HEK293 (cell line): Measurements from ENCODE around the gene STAB2.

ENCODE experiments used
- CTCF ChIA-PET: fragments of 350-600 bp; formaldehyde crosslinking; extraction: SDS; loops from one replicate; lab custom pipeline; 2021; ENCODE audit warnings: antibody characterized with exemption; lab: Yijun Ruan, JAX
- POLR2A ChIA-PET: fragments of 300-600 bp; formaldehyde crosslinking; extraction: SDS; loops from one replicate; lab custom pipeline; 2020; ENCODE audit warnings: antibody characterized with exemption, inconsistent platforms; lab: Yijun Ruan, JAX
- H3K27ac ChIP-seq: fragments of 200-500 bp; sonication (Bioruptor generic); 2 replicates; pipeline ENCODE4 v1.5.1; 2014; ENCODE audit warnings: low read depth, low read length, control low read depth, inconsistent platforms; ENCODE audit errors: extremely low read depth
- H3K36me3 ChIP-seq, 2 experiments: fragments of 200-500 bp in 1 of 2; sonication (Bioruptor generic) in 1 of 2; 1 replicate in 1 of 2; 2 replicates in 1 of 2; pipeline ENCODE4 v1.5.1; 2014 to 2017; ENCODE audit warnings: inconsistent platforms in 2 of 2, low read length in 2 of 2; ENCODE audit not compliant: control insufficient read depth in 2 of 2, insufficient read depth in 1 of 2
- H3K4me1 ChIP-seq: fragments of 200-500 bp; sonication (Bioruptor generic); 2 replicates; pipeline ENCODE4 v1.5.1; 2014; ENCODE audit warnings: mild to moderate bottlenecking, low read length, inconsistent platforms; ENCODE audit not compliant: control insufficient read depth, insufficient read depth
- H3K4me3 ChIP-seq: 2 replicates; pipeline ENCODE4 v1.5.1; 2011; ENCODE audit warnings: low read depth, mild to moderate bottlenecking, control low read depth, low read length, moderate library complexity
- H3K9me3 ChIP-seq: fragments of 200-500 bp; sonication (Bioruptor generic); 2 replicates; pipeline ENCODE4 v1.5.1; 2014; ENCODE audit warnings: low read depth, low read length, inconsistent platforms; ENCODE audit not compliant: control insufficient read depth, insufficient read depth
- FEZF1 ChIP-seq: fragments of 450-650 bp; formaldehyde crosslinking; IDR thresholded peaks from 2 replicates; pipeline ENCODE4 v1.5.1; 2016; ENCODE audit warnings: missing biosample characterization, missing genetic modification characterization
- GLIS1 ChIP-seq: fragments of 450-650 bp; formaldehyde crosslinking; IDR thresholded peaks from 2 replicates; pipeline ENCODE4 v1.5.1; 2016; ENCODE audit warnings: missing biosample characterization, missing genetic modification characterization
- MYNN ChIP-seq: fragments of 450-650 bp; formaldehyde crosslinking; IDR thresholded peaks from 2 replicates; pipeline ENCODE4 v1.5.1; 2016; ENCODE audit warnings: missing biosample characterization, missing genetic modification characterization, borderline replicate concordance
- SETDB1 ChIP-seq: IDR thresholded peaks from one replicate; pipeline ENCODE4 v1.6.1; 2017; ENCODE audit warnings: mild to moderate bottlenecking, low read length, moderate library complexity, mixed read lengths; ENCODE audit not compliant: insufficient read length
- YY2 ChIP-seq: fragments of 450-650 bp; formaldehyde crosslinking; IDR thresholded peaks from 2 replicates; pipeline ENCODE4 v1.5.1; 2016; ENCODE audit warnings: missing biosample characterization, missing genetic modification characterization
- ZBTB17 ChIP-seq: fragments of 450-650 bp; formaldehyde crosslinking; IDR thresholded peaks from 2 replicates; pipeline ENCODE4 v1.5.1; 2016; ENCODE audit warnings: missing biosample characterization, missing genetic modification characterization
- ZBTB7A ChIP-seq: fragments of 450-650 bp; formaldehyde crosslinking; IDR thresholded peaks from 2 replicates; pipeline ENCODE4 v1.5.1; 2016; ENCODE audit warnings: low read depth, missing biosample characterization, missing genetic modification characterization
- ZNF221 ChIP-seq: fragments of 450-650 bp; formaldehyde crosslinking; IDR thresholded peaks from 2 replicates; pipeline ENCODE4 v1.5.1; 2017; ENCODE audit warnings: missing biosample characterization, missing genetic modification characterization, borderline replicate concordance
- ZNF239 ChIP-seq: fragments of 450-650 bp; formaldehyde crosslinking; IDR thresholded peaks from 2 replicates; pipeline ENCODE4 v1.5.1; 2016; ENCODE audit warnings: missing biosample characterization, missing genetic modification characterization
- ZNF510 ChIP-seq: fragments of 450-650 bp; formaldehyde crosslinking; IDR thresholded peaks from 2 replicates; pipeline ENCODE4 v1.5.1; 2018; ENCODE audit warnings: mild to moderate bottlenecking, missing genetic modification characterization, missing biosample characterization; ENCODE audit not compliant: insufficient replicate concordance
- ZNF660 ChIP-seq: fragments of 450-650 bp; IDR thresholded peaks from 2 replicates; pipeline ENCODE4 v1.5.1; 2018; ENCODE audit warnings: missing biosample characterization, mild to moderate bottlenecking, missing genetic modification characterization
- ZNF664 ChIP-seq: fragments of 450-650 bp; formaldehyde crosslinking; IDR thresholded peaks from 2 replicates; pipeline ENCODE4 v1.5.1; 2016; ENCODE audit warnings: missing biosample characterization, missing genetic modification characterization
- ZNF677 ChIP-seq: fragments of 450-650 bp; IDR thresholded peaks from 2 replicates; pipeline ENCODE4 v1.5.0; 2018; ENCODE audit warnings: missing biosample characterization, mild to moderate bottlenecking, missing genetic modification characterization, moderate library complexity
- ZNF707 ChIP-seq: fragments of 450-650 bp; formaldehyde crosslinking; IDR thresholded peaks from 2 replicates; pipeline ENCODE4 v1.5.1; 2016; ENCODE audit warnings: missing biosample characterization, missing genetic modification characterization
- ZNF776 ChIP-seq: fragments of 450-650 bp; formaldehyde crosslinking; IDR thresholded peaks from 2 replicates; pipeline ENCODE4 v1.5.0; 2017; ENCODE audit warnings: missing biosample characterization, missing genetic modification characterization, borderline replicate concordance
- TF ChIP-seq, protein P1 (sequence below): fragments of 450-650 bp; formaldehyde crosslinking; conservative IDR thresholded peaks from 2 replicates; pipeline ENCODE4 v1.5.1; 2016; ENCODE audit warnings: low read depth, missing biosample characterization, missing genetic modification characterization
- TF ChIP-seq, protein P2 (sequence below): fragments of 450-650 bp; formaldehyde crosslinking; IDR thresholded peaks from 2 replicates; pipeline ENCODE4 v1.5.1; 2017; ENCODE audit warnings: missing biosample characterization, missing genetic modification characterization
- TF ChIP-seq, protein P3 (sequence below): fragments of 450-650 bp; formaldehyde crosslinking; IDR thresholded peaks from 2 replicates; pipeline ENCODE4 v1.5.1; 2016; ENCODE audit warnings: missing biosample characterization, missing genetic modification characterization
- TF ChIP-seq, protein P4 (sequence below): fragments of 450-650 bp; formaldehyde crosslinking; IDR thresholded peaks from 2 replicates; pipeline ENCODE4 v1.5.1; 2016; ENCODE audit warnings: missing biosample characterization, missing genetic modification characterization

The STAB2 gene

DNA sequence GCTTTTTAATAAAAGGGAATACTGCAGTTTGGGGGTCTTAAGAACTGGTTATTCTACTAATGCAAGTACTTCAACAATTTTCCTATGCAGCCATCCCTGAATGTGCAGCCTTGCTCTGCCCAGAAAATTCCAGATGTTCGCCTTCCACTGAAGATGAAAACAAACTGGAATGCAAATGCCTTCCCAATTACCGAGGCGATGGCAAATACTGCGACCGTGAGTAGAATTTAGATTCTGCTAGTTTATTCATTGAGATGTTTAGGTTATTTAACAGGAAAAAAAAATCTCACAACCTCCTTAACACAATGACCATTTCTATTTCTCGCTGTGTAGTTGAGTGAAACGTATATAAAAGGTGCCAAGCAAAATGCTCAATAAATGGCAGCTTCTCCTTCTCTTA is 49.9 kb downstream of the STAB2 start:
- ChIA-PET POLR2A (no interaction called here), CTCF (interaction anchor here (0.6 to 7.2 kb wide), 4 partner anchors 62 to 299 kb away, joined by 4 to 49 read pairs (median 4); no protein-coding TSS in a partner anchor)
- no peaks in the 10 kb centered on the region for H3K4me1 ChIP-seq
- H3K27ac ChIP-seq = no peak overlapping the region
- no peaks in the 10 kb centered on the region for H3K36me3 ChIP-seq
- no peaks in the 10 kb centered on the region for H3K9me3 ChIP-seq
- no peak for TF ChIP-seq ZNF664 (tag by site-specific recombination)
- TF ChIP-seq, protein P1, sequence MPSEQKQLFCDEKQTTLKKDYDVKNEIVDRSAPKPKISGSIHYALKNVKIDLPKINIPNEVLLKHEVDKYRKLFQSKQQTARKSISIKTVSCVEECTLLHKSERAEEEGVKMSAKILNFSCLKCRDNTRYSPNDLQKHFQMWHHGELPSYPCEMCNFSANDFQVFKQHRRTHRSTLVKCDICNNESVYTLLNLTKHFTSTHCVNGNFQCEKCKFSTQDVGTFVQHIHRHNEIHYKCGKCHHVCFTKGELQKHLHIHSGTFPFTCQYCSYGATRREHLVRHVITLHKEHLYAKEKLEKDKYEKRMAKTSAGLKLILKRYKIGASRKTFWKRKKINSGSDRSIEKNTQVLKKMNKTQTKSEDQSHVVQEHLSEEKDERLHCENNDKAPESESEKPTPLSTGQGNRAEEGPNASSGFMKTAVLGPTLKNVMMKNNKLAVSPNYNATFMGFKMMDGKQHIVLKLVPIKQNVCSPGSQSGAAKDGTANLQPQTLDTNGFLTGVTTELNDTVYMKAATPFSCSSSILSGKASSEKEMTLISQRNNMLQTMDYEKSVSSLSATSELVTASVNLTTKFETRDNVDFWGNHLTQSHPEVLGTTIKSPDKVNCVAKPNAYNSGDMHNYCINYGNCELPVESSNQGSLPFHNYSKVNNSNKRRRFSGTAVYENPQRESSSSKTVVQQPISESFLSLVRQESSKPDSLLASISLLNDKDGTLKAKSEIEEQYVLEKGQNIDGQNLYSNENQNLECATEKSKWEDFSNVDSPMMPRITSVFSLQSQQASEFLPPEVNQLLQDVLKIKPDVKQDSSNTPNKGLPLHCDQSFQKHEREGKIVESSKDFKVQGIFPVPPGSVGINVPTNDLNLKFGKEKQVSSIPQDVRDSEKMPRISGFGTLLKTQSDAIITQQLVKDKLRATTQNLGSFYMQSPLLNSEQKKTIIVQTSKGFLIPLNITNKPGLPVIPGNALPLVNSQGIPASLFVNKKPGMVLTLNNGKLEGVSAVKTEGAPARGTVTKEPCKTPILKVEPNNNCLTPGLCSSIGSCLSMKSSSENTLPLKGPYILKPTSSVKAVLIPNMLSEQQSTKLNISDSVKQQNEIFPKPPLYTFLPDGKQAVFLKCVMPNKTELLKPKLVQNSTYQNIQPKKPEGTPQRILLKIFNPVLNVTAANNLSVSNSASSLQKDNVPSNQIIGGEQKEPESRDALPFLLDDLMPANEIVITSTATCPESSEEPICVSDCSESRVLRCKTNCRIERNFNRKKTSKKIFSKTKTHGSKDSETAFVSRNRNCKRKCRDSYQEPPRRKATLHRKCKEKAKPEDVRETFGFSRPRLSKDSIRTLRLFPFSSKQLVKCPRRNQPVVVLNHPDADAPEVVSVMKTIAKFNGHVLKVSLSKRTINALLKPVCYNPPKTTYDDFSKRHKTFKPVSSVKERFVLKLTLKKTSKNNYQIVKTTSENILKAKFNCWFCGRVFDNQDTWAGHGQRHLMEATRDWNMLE (tag by site-specific recombination) = no peak
- no peak for TF ChIP-seq ZNF221 (tag by site-specific recombination)
- TF ChIP-seq ZNF707 (tag by site-specific recombination) = no peak
- no peak for TF ChIP-seq SETDB1
- TF ChIP-seq, protein P2, sequence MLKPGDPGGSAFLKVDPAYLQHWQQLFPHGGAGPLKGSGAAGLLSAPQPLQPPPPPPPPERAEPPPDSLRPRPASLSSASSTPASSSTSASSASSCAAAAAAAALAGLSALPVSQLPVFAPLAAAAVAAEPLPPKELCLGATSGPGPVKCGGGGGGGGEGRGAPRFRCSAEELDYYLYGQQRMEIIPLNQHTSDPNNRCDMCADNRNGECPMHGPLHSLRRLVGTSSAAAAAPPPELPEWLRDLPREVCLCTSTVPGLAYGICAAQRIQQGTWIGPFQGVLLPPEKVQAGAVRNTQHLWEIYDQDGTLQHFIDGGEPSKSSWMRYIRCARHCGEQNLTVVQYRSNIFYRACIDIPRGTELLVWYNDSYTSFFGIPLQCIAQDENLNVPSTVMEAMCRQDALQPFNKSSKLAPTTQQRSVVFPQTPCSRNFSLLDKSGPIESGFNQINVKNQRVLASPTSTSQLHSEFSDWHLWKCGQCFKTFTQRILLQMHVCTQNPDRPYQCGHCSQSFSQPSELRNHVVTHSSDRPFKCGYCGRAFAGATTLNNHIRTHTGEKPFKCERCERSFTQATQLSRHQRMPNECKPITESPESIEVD (tag by site-specific recombination) = no peak
- no peak for TF ChIP-seq ZNF239 (tag by site-specific recombination)
- TF ChIP-seq ZNF510 (tag by site-specific recombination) = no peak
- no peak for TF ChIP-seq ZNF776 (tag by site-specific recombination)
- TF ChIP-seq ZBTB17 = no peak
- no peak for TF ChIP-seq ZNF677 (tag by site-specific recombination)
- no peak for TF ChIP-seq MYNN (tag by site-specific recombination)
- no peak for TF ChIP-seq GLIS1
- no peak for TF ChIP-seq ZNF660 (tag by site-specific recombination)
- no peak for TF ChIP-seq ZBTB7A (tag by site-specific recombination)
- no peak for TF ChIP-seq FEZF1 (tag by site-specific recombination)
- TF ChIP-seq, protein P3, sequence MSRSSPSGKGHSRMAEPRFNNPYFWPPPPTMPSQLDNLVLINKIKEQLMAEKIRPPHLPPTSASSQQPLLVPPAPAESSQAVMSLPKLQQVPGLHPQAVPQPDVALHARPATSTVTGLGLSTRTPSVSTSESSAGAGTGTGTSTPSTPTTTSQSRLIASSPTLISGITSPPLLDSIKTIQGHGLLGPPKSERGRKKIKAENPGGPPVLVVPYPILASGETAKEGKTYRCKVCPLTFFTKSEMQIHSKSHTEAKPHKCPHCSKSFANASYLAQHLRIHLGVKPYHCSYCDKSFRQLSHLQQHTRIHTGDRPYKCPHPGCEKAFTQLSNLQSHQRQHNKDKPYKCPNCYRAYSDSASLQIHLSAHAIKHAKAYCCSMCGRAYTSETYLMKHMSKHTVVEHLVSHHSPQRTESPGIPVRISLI (tag by site-specific recombination) = no peak
- TF ChIP-seq, protein P4, sequence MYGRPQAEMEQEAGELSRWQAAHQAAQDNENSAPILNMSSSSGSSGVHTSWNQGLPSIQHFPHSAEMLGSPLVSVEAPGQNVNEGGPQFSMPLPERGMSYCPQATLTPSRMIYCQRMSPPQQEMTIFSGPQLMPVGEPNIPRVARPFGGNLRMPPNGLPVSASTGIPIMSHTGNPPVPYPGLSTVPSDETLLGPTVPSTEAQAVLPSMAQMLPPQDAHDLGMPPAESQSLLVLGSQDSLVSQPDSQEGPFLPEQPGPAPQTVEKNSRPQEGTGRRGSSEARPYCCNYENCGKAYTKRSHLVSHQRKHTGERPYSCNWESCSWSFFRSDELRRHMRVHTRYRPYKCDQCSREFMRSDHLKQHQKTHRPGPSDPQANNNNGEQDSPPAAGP (tag by site-specific recombination) = no peak
- TF ChIP-seq YY2 (tag by site-specific recombination) = no peak
- H3K4me3 ChIP-seq = no peak overlapping the region
